Heart right ventricle (tissue), 16 donors: ENCODE results near the gene LRP1. TPM values are rescaled to one million over a fixed set of nuclear protein-coding genes. Genes with fewer than 3 reads are reported as not detected.

ENCODE experiments used
- ATAC-seq, 8 donors: fragments of 200-7000 bp; cut with Tn5 transposase; one replicate each; pipeline ENCODE4 v1.9.1; 2020; ENCODE audit warnings: mild to moderate bottlenecking in 8 of 8, moderate library complexity in 8 of 8, moderate number of reproducible peaks in 1 of 8
- DNase-seq, 2 donors: peaks; one replicate each; pipeline ENCODE4 v3.0.0-alpha.2; 2020
- H3K27ac ChIP-seq, 10 donors: fragments of 200-600 bp; sonication (generic) in 2 of 10; one replicate each; pipeline versions ENCODE4 v1.5.0 to v1.8.0; 2020 to 2022; ENCODE audit warnings: mild to moderate bottlenecking in 3 of 10
- H3K27me3 ChIP-seq, 7 donors: fragments of 200-600 bp; one replicate each; pipeline ENCODE4 v1.8.0; 2021 to 2022; ENCODE audit warnings: mild to moderate bottlenecking in 2 of 7
- H3K36me3 ChIP-seq, 9 donors: fragments of 200-600 bp; sonication (generic) in 1 of 9; one replicate each; pipeline versions ENCODE4 v1.5.0 to v1.8.0; 2020 to 2022; ENCODE audit warnings: mild to moderate bottlenecking in 2 of 9
- H3K4me1 ChIP-seq, 9 donors: fragments of 200-600 bp; sonication (generic) in 1 of 9; one replicate each; pipeline versions ENCODE4 v1.5.0 to v1.8.0; 2020 to 2022; ENCODE audit warnings: mild to moderate bottlenecking in 4 of 9
- H3K4me3 ChIP-seq, 10 donors: fragments of 200-600 bp; sonication (generic) in 2 of 10; one replicate each; pipeline versions ENCODE4 v1.5.0 to v1.8.0; 2020 to 2022; ENCODE audit warnings: mild to moderate bottlenecking in 7 of 10, moderate library complexity in 2 of 10
- H3K9me3 ChIP-seq, 11 donors: fragments of 200-600 bp in 10 of 11; sonication (generic) in 2 of 11; one replicate each; pipeline versions ENCODE4 v1.5.0 to v1.8.0; 2013 to 2022; ENCODE audit warnings: mild to moderate bottlenecking in 2 of 11, control low read depth in 1 of 11, moderate library complexity in 1 of 11
- WGBS, 2 donors: extraction: QIAGEN DNeasy Blood & Tissue Kit; methylation state at CpG; one replicate each; pipeline ENCODE4 v1.1.7; 2013; ENCODE audit warnings: inconsistent platforms in 1 of 2; 5-methylcytosine and 5-hydroxymethylcytosine counted together
- intact Hi-C, 10 donors: fragments of 100-400 bp; cut with DNase I; formaldehyde crosslinking; loops; one replicate each; pipeline versions ENCODE4 v1.11.1 to v1.14.2; 2022
- polyA plus RNA-seq, 2 donors: library from polyadenylated mRNA; stranded (reverse); fragments of 200-250 nt; gene quantifications; one replicate each; pipeline ENCODE4 v1.2.3, GENCODE V29; 2013
- total RNA-seq, 10 donors: library from RNA; stranded (reverse); fragmentation: NEBNext Ultra II Directional in 3 of 10; extraction: Animal tissue kit (Norgen Biotek cat#: 25700) in 3 of 10; gene quantifications; one replicate each; pipeline versions ENCODE4 v1.2.1 to v1.2.4, GENCODE V29; 2021 to 2023
- TF ChIP-seq, protein P1 (sequence below), 9 donors: fragments of 200-600 bp; sonication (generic) in 2 of 9; IDR thresholded peaks; one replicate each; pipeline versions ENCODE4 v1.5.0 to v1.8.0; 2021 to 2022; ENCODE audit warnings: antibody characterized with exemption in 9 of 9, mild to moderate bottlenecking in 5 of 9, moderate library complexity in 1 of 9
- donor health status: Arrhythmogenic right ventricular cardiomyopathy.
- donor health status: ischemic (EF 13 %, LVEDD 7.1; RV severe dilation, severe dysfunction).
- donor health status: healthy with polysubstance abuse.
- donor health status: DM: no; HTN: yes; CAD: no.
- donor health status: DM: no; HTN: no; CAD: no.
- donor health status: ischemic (EF 25% LVEDD 6.9; RV normal size, moderate dysfunction).
- donor health status: ischemic (EF 25% LVEDD 5.7; RV mildly dilated, moderate dysfunction).
- donor health status: healthy.
- donor health status: DM: yes; HTN: yes; CAD: no.
- donor health status: Ischemic cardiomyopathy.
- donor health status: ischemic (EF 35%, LVEDD 5.7; RV mildly dilated, moderate dysfunction).
- donor health status: nonischemic (EF 11% LVEDD 7.7; RV severe dilation, severe dysfunction).
- donor health status: DM: yes; HTN: yes; CAD: no.
- donor health status: PGD.
- donor health status: ischemic (EF 29% LVEDD 5.4; RV normal size, mild dysfunction).
- donor health status: nonischemic (EF 23%, LVEDD 6.1; RV moderate dilation, normal function).

Gene LRP1
- total and polyA plus RNA-seq, 12 donors = 46.3 to 259 (median 69.3) TPM

DNA sequence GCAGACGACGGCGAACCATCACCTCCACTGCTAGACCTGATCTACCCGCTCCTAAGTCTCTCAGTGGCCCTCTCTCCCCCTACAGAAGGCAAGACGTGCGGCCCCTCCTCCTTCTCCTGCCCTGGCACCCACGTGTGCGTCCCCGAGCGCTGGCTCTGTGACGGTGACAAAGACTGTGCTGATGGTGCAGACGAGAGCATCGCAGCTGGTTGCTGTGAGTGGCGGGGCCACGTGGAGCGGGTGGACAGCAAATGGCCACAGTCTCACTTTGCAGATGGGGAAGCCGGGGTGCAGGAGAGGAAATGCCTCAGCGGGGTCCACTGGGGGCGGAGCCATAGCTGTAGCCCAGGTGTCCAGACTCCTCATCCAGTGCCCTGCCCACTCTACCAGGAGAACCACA is 66.9 kb downstream of the LRP1 start:
- TF ChIP-seq, protein P1, sequence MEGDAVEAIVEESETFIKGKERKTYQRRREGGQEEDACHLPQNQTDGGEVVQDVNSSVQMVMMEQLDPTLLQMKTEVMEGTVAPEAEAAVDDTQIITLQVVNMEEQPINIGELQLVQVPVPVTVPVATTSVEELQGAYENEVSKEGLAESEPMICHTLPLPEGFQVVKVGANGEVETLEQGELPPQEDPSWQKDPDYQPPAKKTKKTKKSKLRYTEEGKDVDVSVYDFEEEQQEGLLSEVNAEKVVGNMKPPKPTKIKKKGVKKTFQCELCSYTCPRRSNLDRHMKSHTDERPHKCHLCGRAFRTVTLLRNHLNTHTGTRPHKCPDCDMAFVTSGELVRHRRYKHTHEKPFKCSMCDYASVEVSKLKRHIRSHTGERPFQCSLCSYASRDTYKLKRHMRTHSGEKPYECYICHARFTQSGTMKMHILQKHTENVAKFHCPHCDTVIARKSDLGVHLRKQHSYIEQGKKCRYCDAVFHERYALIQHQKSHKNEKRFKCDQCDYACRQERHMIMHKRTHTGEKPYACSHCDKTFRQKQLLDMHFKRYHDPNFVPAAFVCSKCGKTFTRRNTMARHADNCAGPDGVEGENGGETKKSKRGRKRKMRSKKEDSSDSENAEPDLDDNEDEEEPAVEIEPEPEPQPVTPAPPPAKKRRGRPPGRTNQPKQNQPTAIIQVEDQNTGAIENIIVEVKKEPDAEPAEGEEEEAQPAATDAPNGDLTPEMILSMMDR (IDR thresholded peaks at IDR 0.05) = no peak
- ATAC-seq (no peak), DNase-seq (no peak)
- Histone ChIP-seq H3K4me1 (peaks cover 0 to 8% (median 6%) of the 10 kb centered on the region in 9 donors), H3K36me3 (peaks cover 4 to 100% (median 84%) of the 10 kb centered on the region in 9 donors), H3K4me3 (no peak overlapping the region), H3K9me3 (no peaks in the 10 kb centered on the region), H3K27me3 (no peaks in the 10 kb centered on the region), H3K27ac (no peak overlapping the region)
- 90% methylated on average over 19 of the region's 19 CpGs for WGBS, 2 donors
- intact Hi-C loops = no loop called here

DNA sequence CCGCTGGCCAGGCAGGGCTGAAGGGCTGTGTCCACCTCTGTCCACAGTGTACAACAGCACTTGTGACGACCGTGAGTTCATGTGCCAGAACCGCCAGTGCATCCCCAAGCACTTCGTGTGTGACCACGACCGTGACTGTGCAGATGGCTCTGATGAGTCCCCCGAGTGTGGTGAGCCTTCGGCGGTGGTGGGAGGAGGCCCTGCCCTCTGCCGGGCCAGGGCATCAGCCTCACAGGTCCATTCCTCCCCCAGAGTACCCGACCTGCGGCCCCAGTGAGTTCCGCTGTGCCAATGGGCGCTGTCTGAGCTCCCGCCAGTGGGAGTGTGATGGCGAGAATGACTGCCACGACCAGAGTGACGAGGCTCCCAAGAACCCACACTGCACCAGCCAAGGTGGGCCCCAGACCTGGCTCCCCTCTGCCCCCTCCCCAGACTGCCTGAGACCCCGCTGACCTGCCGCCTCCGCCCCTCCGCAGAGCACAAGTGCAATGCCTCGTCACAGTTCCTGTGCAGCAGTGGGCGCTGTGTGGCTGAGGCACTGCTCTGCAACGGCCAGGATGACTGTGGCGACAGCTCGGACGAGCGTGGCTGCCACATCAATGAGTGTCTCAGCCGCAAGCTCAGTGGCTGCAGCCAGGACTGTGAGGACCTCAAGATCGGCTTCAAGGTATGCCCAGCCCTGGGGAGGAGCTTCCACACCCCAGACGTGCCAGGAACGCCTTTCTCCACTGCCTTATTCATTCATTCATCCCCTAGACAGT is 67.5 kb downstream of the LRP1 start:
- TF ChIP-seq, protein P1 (IDR thresholded peaks at IDR 0.05) = no peak
- Histone ChIP-seq H3K9me3 (no peaks in the 10 kb centered on the region), H3K27me3 (no peaks in the 10 kb centered on the region), H3K4me1 (peaks cover 0 to 2% (median under 1%) of the 10 kb centered on the region in 9 donors), H3K36me3 (peaks cover 4 to 100% (median 84%) of the 10 kb centered on the region in 9 donors), H3K27ac (no peak overlapping the region), H3K4me3 (no peak overlapping the region)
- WGBS, 2 donors = 81% methylated on average over 34 of the region's 34 CpGs
- no peak for ATAC-seq
- no peak for DNase-seq
- intact Hi-C loops = no loop called here

DNA sequence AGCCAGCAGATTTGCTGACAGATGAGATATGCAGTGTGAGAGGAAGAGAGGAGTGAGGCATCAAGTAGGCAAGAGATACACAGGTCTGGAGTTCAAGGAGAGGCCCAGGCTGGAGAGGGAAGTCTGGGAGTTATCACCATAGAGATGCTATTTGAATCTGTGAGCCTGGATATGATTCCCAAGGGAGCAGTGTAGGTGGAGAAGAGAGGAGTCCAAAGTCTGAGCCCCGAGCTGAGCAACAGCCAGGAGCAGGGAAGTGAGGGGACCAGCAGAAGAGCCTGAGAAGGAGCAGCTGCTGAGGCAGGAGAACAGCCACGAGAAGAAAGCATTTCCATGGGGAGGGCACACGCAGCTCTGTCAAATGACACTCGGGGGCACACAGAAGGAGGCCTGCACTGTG is 68.2 kb downstream of the LRP1 start:
- intact Hi-C loops = no loop called here
- Histone ChIP-seq H3K27me3 (no peaks in the 10 kb centered on the region), H3K4me3 (no peak overlapping the region), H3K9me3 (no peaks in the 10 kb centered on the region), H3K36me3 (peaks cover 4 to 100% (median 84%) of the 10 kb centered on the region in 9 donors), H3K4me1 (no peaks in the 10 kb centered on the region), H3K27ac (no peak overlapping the region)
- DNase-seq (no peak), ATAC-seq (no peak)
- WGBS, 2 donors = 62 to 72% methylated on average over 4 of the region's 4 CpGs
- TF ChIP-seq, protein P1 (IDR thresholded peaks at IDR 0.05) = no peak

DNA sequence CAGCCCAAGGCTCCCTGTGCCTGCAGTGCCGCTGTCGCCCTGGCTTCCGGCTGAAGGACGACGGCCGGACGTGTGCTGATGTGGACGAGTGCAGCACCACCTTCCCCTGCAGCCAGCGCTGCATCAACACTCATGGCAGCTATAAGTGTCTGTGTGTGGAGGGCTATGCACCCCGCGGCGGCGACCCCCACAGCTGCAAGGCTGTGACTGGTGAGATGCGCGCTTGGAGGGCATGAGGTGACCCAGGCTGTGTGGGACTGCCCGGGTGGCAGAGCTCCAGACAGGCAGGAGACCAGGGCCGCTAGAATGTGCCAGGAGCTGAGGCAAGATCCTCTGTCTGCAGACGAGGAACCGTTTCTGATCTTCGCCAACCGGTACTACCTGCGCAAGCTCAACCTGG is 68.7 kb downstream of the LRP1 start:
- DNase-seq = no peak
- intact Hi-C loops = no loop called here
- Histone ChIP-seq H3K27ac (no peak overlapping the region), H3K4me3 (no peak overlapping the region), H3K9me3 (no peaks in the 10 kb centered on the region), H3K4me1 (no peaks in the 10 kb centered on the region), H3K27me3 (no peaks in the 10 kb centered on the region), H3K36me3 (peaks cover 4 to 100% (median 87%) of the 10 kb centered on the region in 9 donors)
- WGBS, 2 donors = 89 to 90% methylated on average over 22 of the region's 22 CpGs
- TF ChIP-seq, protein P1 (IDR thresholded peaks at IDR 0.05) = no peak
- no peak for ATAC-seq
